ENCODE results near the gene MYOZ3.

Gene MYOZ3

GRCh38 chr5:150651924-150652671 is 9.0 kb upstream of the MYOZ3 start:
- Histone ChIP-seq H4K20me1 (ENCODE audit: insufficient read depth, low read length) (no peaks in the 10 kb centered on the region), H3K36me3 (replicated peaks; ENCODE audit: low read depth, low read length) (no peaks in the 10 kb centered on the region), H2AFZ (ENCODE audit: low read depth, low read length) (no peak overlapping the region), H3K9me3 (ENCODE audit: insufficient read depth, low read length) (no peaks in the 10 kb centered on the region), H3K4me2 (ENCODE audit: low read length) (no peak overlapping the region), H3K4me1 (ENCODE audit: low read length) (peaks cover 11% of the 10 kb centered on the region; the same call in 1 of the 2 replicates), H3K27ac (ENCODE audit: low read length) (no peak overlapping the region), H3K4me3 (ENCODE audit: low read length) (no peak overlapping the region), H3K9ac (ENCODE audit: low read length) (no peak overlapping the region), H3K27me3 (ENCODE audit: low read depth, low read length) (no peaks in the 10 kb centered on the region), H3K79me2 (ENCODE audit: low read length) (no peaks in the 10 kb centered on the region)
- no peak for TF ChIP-seq EZH2phosphoT487 (IDR thresholded peaks at IDR 0.05; ENCODE audit: low read depth)
- no peak for TF ChIP-seq CTCF (IDR thresholded peaks at IDR 0.05; ENCODE audit: low read depth, low read length)

- H2AFZ ChIP-seq (ENCODE audit: low read depth, low read length) = no peak overlapping the region
- no peaks in the 10 kb centered on the region for H3K9me3 ChIP-seq (ENCODE audit: insufficient read depth, low read length)
- H3K4me2 ChIP-seq (ENCODE audit: low read length) = no peak overlapping the region
- no peak overlapping the region for H3K9ac ChIP-seq (ENCODE audit: low read length)
- H3K36me3 ChIP-seq (replicated peaks; ENCODE audit: low read depth, low read length) = no peaks in the 10 kb centered on the region
- H3K27me3 ChIP-seq (ENCODE audit: low read depth, low read length) = no peaks in the 10 kb centered on the region
- TF ChIP-seq EZH2phosphoT487 (IDR thresholded peaks at IDR 0.05; ENCODE audit: low read depth) (no peak), CTCF (IDR thresholded peaks at IDR 0.05; ENCODE audit: low read depth, low read length) (no peak)
- no peak overlapping the region for H3K4me3 ChIP-seq (ENCODE audit: low read length)
- peaks cover 13% of the 10 kb centered on the region; the same call in 1 of the 2 replicates for H3K4me1 ChIP-seq (ENCODE audit: low read length)
- H3K79me2 ChIP-seq (ENCODE audit: low read length) = no peaks in the 10 kb centered on the region
- H3K27ac ChIP-seq (ENCODE audit: low read length) = no peak overlapping the region
- no peaks in the 10 kb centered on the region for H4K20me1 ChIP-seq (ENCODE audit: insufficient read depth, low read length)
These were observed 7.8 kb upstream of the MYOZ3 start for GRCh38 chr5:150653145-150653761.

GRCh38 chr5:150653762-150654556 is 7.1 kb upstream of the MYOZ3 start:
- no peak overlapping the region for H3K4me2 ChIP-seq (ENCODE audit: low read length)
- no peak overlapping the region for H2AFZ ChIP-seq (ENCODE audit: low read depth, low read length)
- H3K27me3 ChIP-seq (ENCODE audit: low read depth, low read length) = no peaks in the 10 kb centered on the region
- no peaks in the 10 kb centered on the region for H3K79me2 ChIP-seq (ENCODE audit: low read length)
- no peaks in the 10 kb centered on the region for H3K9me3 ChIP-seq (ENCODE audit: insufficient read depth, low read length)
- no peak overlapping the region for H3K9ac ChIP-seq (ENCODE audit: low read length)
- TF ChIP-seq CTCF (IDR thresholded peaks at IDR 0.05; ENCODE audit: low read depth, low read length) = no peak
- TF ChIP-seq EZH2phosphoT487 (IDR thresholded peaks at IDR 0.05; ENCODE audit: low read depth) = no peak
- H3K4me1 ChIP-seq (ENCODE audit: low read length) = peaks cover 13% of the 10 kb centered on the region; the same call in 1 of the 2 replicates
- H3K4me3 ChIP-seq (ENCODE audit: low read length) = no peak overlapping the region
- H3K36me3 ChIP-seq (replicated peaks; ENCODE audit: low read depth, low read length) = no peaks in the 10 kb centered on the region
- no peaks in the 10 kb centered on the region for H4K20me1 ChIP-seq (ENCODE audit: insufficient read depth, low read length)
- no peak overlapping the region for H3K27ac ChIP-seq (ENCODE audit: low read length)

GRCh38 chr5:150655221-150655620 is 5.8 kb upstream of the MYOZ3 start:
- Histone ChIP-seq H3K36me3 (replicated peaks; ENCODE audit: low read depth, low read length) (no peaks in the 10 kb centered on the region), H3K4me1 (ENCODE audit: low read length) (peaks cover 13% of the 10 kb centered on the region; the same call in 1 of the 2 replicates), H3K79me2 (ENCODE audit: low read length) (no peaks in the 10 kb centered on the region), H3K9me3 (ENCODE audit: insufficient read depth, low read length) (no peaks in the 10 kb centered on the region), H3K27ac (ENCODE audit: low read length) (no peak overlapping the region), H4K20me1 (ENCODE audit: insufficient read depth, low read length) (no peaks in the 10 kb centered on the region), H3K27me3 (ENCODE audit: low read depth, low read length) (no peaks in the 10 kb centered on the region), H3K9ac (ENCODE audit: low read length) (no peak overlapping the region), H3K4me2 (ENCODE audit: low read length) (no peak overlapping the region), H2AFZ (ENCODE audit: low read depth, low read length) (no peak overlapping the region), H3K4me3 (ENCODE audit: low read length) (no peak overlapping the region)
- no peak for TF ChIP-seq CTCF (IDR thresholded peaks at IDR 0.05; ENCODE audit: low read depth, low read length)
- TF ChIP-seq EZH2phosphoT487 (IDR thresholded peaks at IDR 0.05; ENCODE audit: low read depth) = no peak

All from OCI-LY3 (cell line).